Panc1 (cell line): Measurements from ENCODE around the gene NTN4. TPM values are rescaled to one million over a fixed set of nuclear protein-coding genes. Genes with fewer than 3 reads are reported as not detected.
"Not testable (repeated sequence)": the region's sequence is repeated elsewhere in the genome, so short reads cannot be mapped to it uniquely, and the experiment has no call there.

Experiments used
- ATAC-seq: fragments of 200-7000 bp; cut with Tn5 transposase; 2 replicates; pipeline ENCODE4 v1.9.1; 2020; ENCODE audit warnings: mild to moderate bottlenecking, moderate library complexity
- BruUV-seq: library from RNA; stranded (reverse); fragments of 400-500 nt; replicated peaks from 2 replicates; lab custom pipeline; 2021; lab: Mats Ljungman, UMichigan
- CTCF ChIA-PET: fragments of 300-600 bp; sonication (Branson Sonifier 250); formaldehyde crosslinking; loops from one replicate; lab custom pipeline; 2022; ENCODE audit warnings: antibody characterized with exemption; lab: Charles Lee
- POLR2A ChIA-PET: fragments of 300-600 bp; sonication (Branson Sonifier 250); formaldehyde crosslinking; loops from one replicate; lab custom pipeline; 2022; ENCODE audit warnings: antibody characterized with exemption; lab: Charles Lee
- DNase-seq: peaks from one replicate; pipeline ENCODE4 v3.0.0-alpha.2; 2010; ENCODE audit warnings: low read depth, low spot score
- H3K27ac ChIP-seq: 2 replicates; pipeline ENCODE4 v1.5.1; 2011; ENCODE audit warnings: mild to moderate bottlenecking, low read length, inconsistent platforms
- H3K27me3 ChIP-seq: fragments of 200-500 bp; sonication (Bioruptor generic); 2 replicates; pipeline ENCODE4 v1.6.0; 2014; ENCODE audit warnings: low read length, inconsistent platforms; ENCODE audit not compliant: control insufficient read depth, insufficient read depth
- H3K36me3 ChIP-seq: fragments of 200-500 bp; sonication (Bioruptor generic); 2 replicates; pipeline ENCODE4 v1.5.1; 2014; ENCODE audit warnings: inconsistent platforms, mild to moderate bottlenecking, low read length, moderate library complexity; ENCODE audit not compliant: control insufficient read depth, insufficient read depth
- H3K4me1 ChIP-seq: 2 replicates; pipeline ENCODE4 v1.5.1; 2011; ENCODE audit warnings: inconsistent platforms, mild to moderate bottlenecking, low read length, moderate library complexity; ENCODE audit not compliant: control insufficient read depth, insufficient read depth
- H3K4me3 ChIP-seq, 2 experiments: 2 replicates each; pipeline ENCODE4 v1.5.1; 2011 to 2012; ENCODE audit warnings: low read depth in 2 of 2, low read length in 2 of 2, mild to moderate bottlenecking in 2 of 2, inconsistent platforms in 1 of 2, moderate library complexity in 1 of 2
- H3K9me3 ChIP-seq: fragments of 200-500 bp; sonication (Bioruptor generic); 2 replicates; pipeline ENCODE4 v1.5.1; 2014; ENCODE audit warnings: low read depth, mild to moderate bottlenecking, inconsistent platforms, low read length, moderate library complexity; ENCODE audit not compliant: control insufficient read depth, insufficient read depth
- POLR2AphosphoS5 ChIP-seq: IDR thresholded peaks from 2 replicates; pipeline ENCODE4 v1.6.1; 2012; ENCODE audit warnings: mild to moderate bottlenecking, low read depth, low read length, moderate library complexity
- SIN3A ChIP-seq: IDR thresholded peaks from 2 replicates; pipeline ENCODE4 v1.6.1; 2012; ENCODE audit warnings: low read depth, mild to moderate bottlenecking, low read length, moderate library complexity, borderline replicate concordance; ENCODE audit not compliant: insufficient read depth
- TCF7L2 ChIP-seq: IDR thresholded peaks from 2 replicates; pipeline ENCODE4 v1.6.1; 2011; ENCODE audit warnings: mild to moderate bottlenecking, low read depth, low read length, inconsistent platforms
- in situ Hi-C: cut with HindIII; loops from 2 replicates; pipeline ENCODE4 v1.10.0; 2016; ENCODE audit warnings: low sequenced_read_pairs, low pct_unique_long_range_greater_than_20kb
- intact Hi-C: fragments of 100-400 bp; cut with micrococcal nuclease; formaldehyde crosslinking; loops from one replicate; pipeline ENCODE4 v1.10.0; 2022; ENCODE audit not compliant: unreplicated experiment
- total RNA-seq: library from RNA; stranded (reverse); gene quantifications from one replicate; pipeline ENCODE4 v1.2.1, GENCODE V29; 2021; ENCODE audit not compliant: unreplicated experiment
- TF ChIP-seq, protein P1 (sequence below), 2 experiments: IDR thresholded peaks; 2 replicates each; pipeline ENCODE4 v1.6.1; 2011 to 2012; ENCODE audit warnings: low read depth in 2 of 2, control low read depth in 1 of 2, low read length in 1 of 2, mild to moderate bottlenecking in 1 of 2, moderate library complexity in 1 of 2; ENCODE audit not compliant: insufficient read depth in 1 of 2
- TF ChIP-seq, protein P2 (sequence below): fragments of 450-650 bp; IDR thresholded peaks from 2 replicates; pipeline ENCODE4 v1.5.1; 2017; ENCODE audit warnings: mild to moderate bottlenecking

NTN4 gene
- total RNA-seq, 1 experiment from 2014 or later, result 17.1 TPM

GRCh38 chr12:95621725-95622124 is 168.8 kb downstream of the NTN4 start:
- Histone ChIP-seq H3K27ac (no peak overlapping the region), H3K4me1 (0 out of 2 replicates have a peak, but pooled peaks cover 4% of the 10 kb centered on the region), H3K27me3 (no peaks in the 10 kb centered on the region; the same call in 1 of the 2 replicates), H3K9me3 (no peaks in the 10 kb centered on the region), H3K36me3 (no peaks in the 10 kb centered on the region), H3K4me3 (no peak overlapping the region)
- no peak for ATAC-seq
- TF ChIP-seq POLR2AphosphoS5 (no peak), TCF7L2 (no peak), SIN3A (no peak)
- TF ChIP-seq, protein P1, sequence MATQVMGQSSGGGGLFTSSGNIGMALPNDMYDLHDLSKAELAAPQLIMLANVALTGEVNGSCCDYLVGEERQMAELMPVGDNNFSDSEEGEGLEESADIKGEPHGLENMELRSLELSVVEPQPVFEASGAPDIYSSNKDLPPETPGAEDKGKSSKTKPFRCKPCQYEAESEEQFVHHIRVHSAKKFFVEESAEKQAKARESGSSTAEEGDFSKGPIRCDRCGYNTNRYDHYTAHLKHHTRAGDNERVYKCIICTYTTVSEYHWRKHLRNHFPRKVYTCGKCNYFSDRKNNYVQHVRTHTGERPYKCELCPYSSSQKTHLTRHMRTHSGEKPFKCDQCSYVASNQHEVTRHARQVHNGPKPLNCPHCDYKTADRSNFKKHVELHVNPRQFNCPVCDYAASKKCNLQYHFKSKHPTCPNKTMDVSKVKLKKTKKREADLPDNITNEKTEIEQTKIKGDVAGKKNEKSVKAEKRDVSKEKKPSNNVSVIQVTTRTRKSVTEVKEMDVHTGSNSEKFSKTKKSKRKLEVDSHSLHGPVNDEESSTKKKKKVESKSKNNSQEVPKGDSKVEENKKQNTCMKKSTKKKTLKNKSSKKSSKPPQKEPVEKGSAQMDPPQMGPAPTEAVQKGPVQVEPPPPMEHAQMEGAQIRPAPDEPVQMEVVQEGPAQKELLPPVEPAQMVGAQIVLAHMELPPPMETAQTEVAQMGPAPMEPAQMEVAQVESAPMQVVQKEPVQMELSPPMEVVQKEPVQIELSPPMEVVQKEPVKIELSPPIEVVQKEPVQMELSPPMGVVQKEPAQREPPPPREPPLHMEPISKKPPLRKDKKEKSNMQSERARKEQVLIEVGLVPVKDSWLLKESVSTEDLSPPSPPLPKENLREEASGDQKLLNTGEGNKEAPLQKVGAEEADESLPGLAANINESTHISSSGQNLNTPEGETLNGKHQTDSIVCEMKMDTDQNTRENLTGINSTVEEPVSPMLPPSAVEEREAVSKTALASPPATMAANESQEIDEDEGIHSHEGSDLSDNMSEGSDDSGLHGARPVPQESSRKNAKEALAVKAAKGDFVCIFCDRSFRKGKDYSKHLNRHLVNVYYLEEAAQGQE (IDR thresholded peaks at IDR 0.05; ENCODE audit: insufficient read depth in 1 of 2, low read depth in 2 of 2, low read length in 1 of 2), result no peak
- TF ChIP-seq, protein P2, sequence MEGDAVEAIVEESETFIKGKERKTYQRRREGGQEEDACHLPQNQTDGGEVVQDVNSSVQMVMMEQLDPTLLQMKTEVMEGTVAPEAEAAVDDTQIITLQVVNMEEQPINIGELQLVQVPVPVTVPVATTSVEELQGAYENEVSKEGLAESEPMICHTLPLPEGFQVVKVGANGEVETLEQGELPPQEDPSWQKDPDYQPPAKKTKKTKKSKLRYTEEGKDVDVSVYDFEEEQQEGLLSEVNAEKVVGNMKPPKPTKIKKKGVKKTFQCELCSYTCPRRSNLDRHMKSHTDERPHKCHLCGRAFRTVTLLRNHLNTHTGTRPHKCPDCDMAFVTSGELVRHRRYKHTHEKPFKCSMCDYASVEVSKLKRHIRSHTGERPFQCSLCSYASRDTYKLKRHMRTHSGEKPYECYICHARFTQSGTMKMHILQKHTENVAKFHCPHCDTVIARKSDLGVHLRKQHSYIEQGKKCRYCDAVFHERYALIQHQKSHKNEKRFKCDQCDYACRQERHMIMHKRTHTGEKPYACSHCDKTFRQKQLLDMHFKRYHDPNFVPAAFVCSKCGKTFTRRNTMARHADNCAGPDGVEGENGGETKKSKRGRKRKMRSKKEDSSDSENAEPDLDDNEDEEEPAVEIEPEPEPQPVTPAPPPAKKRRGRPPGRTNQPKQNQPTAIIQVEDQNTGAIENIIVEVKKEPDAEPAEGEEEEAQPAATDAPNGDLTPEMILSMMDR, result no peak
- POLR2A ChIA-PET, result no interaction called here
- in situ Hi-C loops, result no loop called here
- intact Hi-C loops, result loop anchor here (5.0 kb wide), 1 partner anchor 196 kb away; no protein-coding TSS in a partner anchor
- BruUV-seq, result no TSS peak
- CTCF ChIA-PET, result interaction anchor here (0.6 kb wide), 1 partner anchor 288 kb away, joined by 3 read pairs; no protein-coding TSS in a partner anchor
- no peak for DNase-seq

DNA sequence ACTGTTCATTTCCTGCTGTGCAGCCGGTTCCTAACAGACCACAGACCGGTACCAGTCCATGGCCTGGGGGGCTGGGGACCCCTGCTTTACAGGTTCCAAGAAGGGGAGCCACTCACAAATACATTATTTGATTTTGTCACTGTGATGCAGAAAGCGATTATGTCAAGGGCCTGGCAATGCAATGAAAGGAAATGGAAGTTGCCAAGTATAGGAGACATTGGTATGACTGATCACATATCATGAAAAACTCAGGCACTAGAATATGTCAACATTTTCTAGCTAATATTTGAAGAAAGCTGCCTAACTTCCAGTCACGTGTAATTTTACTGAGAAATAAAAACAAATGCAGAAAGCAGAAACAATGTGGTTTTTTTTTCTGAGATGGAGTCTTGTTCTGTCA is 170.4 kb downstream of the NTN4 start:
- no peak for TF ChIP-seq TCF7L2
- no peak for TF ChIP-seq POLR2AphosphoS5
- no peak for TF ChIP-seq SIN3A
- TF ChIP-seq, protein P2, result no peak
- TF ChIP-seq, protein P1 (IDR thresholded peaks at IDR 0.05; ENCODE audit: insufficient read depth in 1 of 2, low read depth in 2 of 2, low read length in 1 of 2), result no peak
- no peak overlapping the region for H3K27ac ChIP-seq
- H3K9me3 ChIP-seq, result no peaks in the 10 kb centered on the region
- ChIA-PET POLR2A (no interaction called here), CTCF (no interaction called here)
- no peaks in the 10 kb centered on the region for H3K36me3 ChIP-seq
- intact Hi-C loops, result loop anchor here (5.0 kb wide), 1 partner anchor 197 kb away; no protein-coding TSS in a partner anchor
- no TSS peak for BruUV-seq
- no peak overlapping the region for H3K4me3 ChIP-seq
- 0 out of 2 replicates have a peak, but pooled peaks cover 2% of the 10 kb centered on the region for H3K4me1 ChIP-seq
- DNase-seq (no peak), ATAC-seq (no peak)
- in situ Hi-C loops, result no loop called here
- no peaks in the 10 kb centered on the region; the same call in 1 of the 2 replicates for H3K27me3 ChIP-seq

DNA sequence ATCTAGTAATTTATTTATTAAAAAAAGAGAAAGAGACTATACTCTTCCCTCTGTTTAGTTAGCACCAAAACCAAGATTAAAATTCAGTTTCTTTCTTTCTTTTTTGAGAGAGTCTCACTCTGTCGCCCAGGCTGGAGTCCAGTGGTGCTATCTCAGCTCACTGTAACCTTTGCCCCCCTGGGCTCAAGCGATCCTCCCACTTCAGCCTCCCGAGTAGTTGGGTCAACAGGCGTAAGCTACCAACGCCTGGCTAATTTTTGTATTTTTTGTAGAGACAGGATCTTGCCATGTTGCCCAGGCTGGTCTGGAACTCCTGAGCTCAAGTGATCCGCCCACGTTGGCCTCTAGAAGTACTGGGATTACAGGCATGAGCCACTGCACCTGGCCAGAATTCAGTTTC is 174.1 kb downstream of the NTN4 start:
- H3K4me1 ChIP-seq, H3K4me3 ChIP-seq, H3K27ac ChIP-seq, ATAC-seq, DNase-seq, POLR2A ChIA-PET, in situ Hi-C loops, H3K27me3 ChIP-seq, BruUV-seq, H3K9me3 ChIP-seq, H3K36me3 ChIP-seq, intact Hi-C loops: not testable (repeated sequence)
- CTCF ChIA-PET, result interaction anchor here (0.6 kb wide), 1 partner anchor 82 kb away, joined by 3 read pairs; no protein-coding TSS in a partner anchor
